ENCODE measurements around the gene STK32C. TPM values are rescaled to one million over a fixed set of nuclear protein-coding genes. Genes with fewer than 3 reads are reported as not detected.

Gene STK32C
- total RNA-seq, 1 donor from 2014 or later = 15.7 TPM

- DNase-seq (ENCODE audit: extremely low spot score, unreplicated experiment) = no peak
- no peak overlapping the region for H3K4me3 Mint-ChIP-seq (ENCODE audit: unreplicated experiment)
- H3K27me3 Mint-ChIP-seq (ENCODE audit: unreplicated experiment) = no peaks in the 10 kb centered on the region
- H3K27ac Mint-ChIP-seq (ENCODE audit: unreplicated experiment) = no peak overlapping the region
- no peaks in the 10 kb centered on the region for H3K9me3 Mint-ChIP-seq (ENCODE audit: unreplicated experiment)
- TF ChIP-seq, protein P1, sequence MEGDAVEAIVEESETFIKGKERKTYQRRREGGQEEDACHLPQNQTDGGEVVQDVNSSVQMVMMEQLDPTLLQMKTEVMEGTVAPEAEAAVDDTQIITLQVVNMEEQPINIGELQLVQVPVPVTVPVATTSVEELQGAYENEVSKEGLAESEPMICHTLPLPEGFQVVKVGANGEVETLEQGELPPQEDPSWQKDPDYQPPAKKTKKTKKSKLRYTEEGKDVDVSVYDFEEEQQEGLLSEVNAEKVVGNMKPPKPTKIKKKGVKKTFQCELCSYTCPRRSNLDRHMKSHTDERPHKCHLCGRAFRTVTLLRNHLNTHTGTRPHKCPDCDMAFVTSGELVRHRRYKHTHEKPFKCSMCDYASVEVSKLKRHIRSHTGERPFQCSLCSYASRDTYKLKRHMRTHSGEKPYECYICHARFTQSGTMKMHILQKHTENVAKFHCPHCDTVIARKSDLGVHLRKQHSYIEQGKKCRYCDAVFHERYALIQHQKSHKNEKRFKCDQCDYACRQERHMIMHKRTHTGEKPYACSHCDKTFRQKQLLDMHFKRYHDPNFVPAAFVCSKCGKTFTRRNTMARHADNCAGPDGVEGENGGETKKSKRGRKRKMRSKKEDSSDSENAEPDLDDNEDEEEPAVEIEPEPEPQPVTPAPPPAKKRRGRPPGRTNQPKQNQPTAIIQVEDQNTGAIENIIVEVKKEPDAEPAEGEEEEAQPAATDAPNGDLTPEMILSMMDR (IDR thresholded peaks at IDR 0.05) = no peak
- H3K4me1 Mint-ChIP-seq (ENCODE audit: unreplicated experiment) = no peaks in the 10 kb centered on the region
- no peaks in the 10 kb centered on the region for H3K36me3 Mint-ChIP-seq (ENCODE audit: unreplicated experiment)
Observed at GRCh38 chr10:132232023-132232951, 75.5 kb downstream of the STK32C start.

DNA sequence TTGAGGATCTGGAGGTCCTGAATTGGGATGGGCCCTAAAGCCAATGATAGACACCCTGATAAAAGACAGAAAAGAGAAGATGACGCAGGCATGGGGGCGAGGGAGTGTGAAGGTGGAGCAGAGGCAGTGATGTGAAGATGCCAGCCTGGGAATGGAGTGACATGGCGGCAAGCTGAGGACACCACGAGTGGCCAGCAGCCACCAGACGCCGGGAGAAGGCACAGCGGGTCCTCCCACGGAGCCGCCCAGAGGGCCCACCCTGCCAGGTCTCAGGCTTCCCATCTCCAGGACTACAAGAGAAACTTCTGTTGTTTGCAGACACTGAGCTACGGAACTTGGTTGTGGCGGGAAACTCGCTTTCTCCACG lies 76.1 kb downstream of the STK32C start:
- Mint-ChIP-seq H3K4me3 (ENCODE audit: unreplicated experiment) (no peak overlapping the region), H3K27ac (ENCODE audit: unreplicated experiment) (no peak overlapping the region), H3K4me1 (ENCODE audit: unreplicated experiment) (no peaks in the 10 kb centered on the region), H3K36me3 (ENCODE audit: unreplicated experiment) (no peaks in the 10 kb centered on the region), H3K9me3 (ENCODE audit: unreplicated experiment) (no peaks in the 10 kb centered on the region), H3K27me3 (ENCODE audit: unreplicated experiment) (no peaks in the 10 kb centered on the region)
- no peak for DNase-seq (ENCODE audit: extremely low spot score, unreplicated experiment)
- TF ChIP-seq, protein P1 (IDR thresholded peaks at IDR 0.05) = no peak

DNA sequence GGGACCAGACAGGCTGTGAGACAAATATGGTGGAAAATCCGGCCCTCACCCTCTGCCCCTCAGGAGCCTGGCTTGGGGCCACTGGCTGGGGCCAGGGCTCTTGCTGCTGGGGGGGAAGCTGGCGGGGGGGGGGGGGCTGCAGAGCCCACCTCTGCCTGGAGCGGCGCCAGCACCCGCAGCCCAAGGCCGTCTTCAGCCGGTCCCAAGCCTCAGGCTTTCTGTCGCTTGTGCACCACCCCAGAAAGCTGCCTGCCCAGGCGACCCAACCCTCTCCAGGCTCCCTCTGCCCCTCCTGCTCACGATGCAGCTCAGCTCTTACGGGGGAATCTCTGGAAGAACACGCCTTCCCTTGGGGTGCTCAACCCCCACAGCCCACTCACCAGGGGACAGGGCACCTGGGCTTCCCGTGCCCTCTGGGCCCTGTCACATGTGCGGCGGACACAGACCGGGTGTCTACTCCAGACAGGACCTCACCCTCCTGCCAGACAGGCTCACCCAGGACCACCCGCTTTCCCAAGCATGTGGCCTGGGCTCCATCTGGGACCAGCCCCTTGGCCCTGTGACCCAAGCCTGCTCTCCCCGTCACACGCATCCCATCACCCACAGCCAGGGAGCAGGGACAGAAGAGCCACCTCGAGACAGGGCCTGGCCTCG lies 77.1 kb downstream of the STK32C start:
- Mint-ChIP-seq H3K36me3 (ENCODE audit: unreplicated experiment) (no peaks in the 10 kb centered on the region), H3K27me3 (ENCODE audit: unreplicated experiment) (no peaks in the 10 kb centered on the region), H3K4me1 (ENCODE audit: unreplicated experiment) (no peaks in the 10 kb centered on the region), H3K27ac (ENCODE audit: unreplicated experiment) (no peak overlapping the region), H3K9me3 (ENCODE audit: unreplicated experiment) (no peaks in the 10 kb centered on the region), H3K4me3 (ENCODE audit: unreplicated experiment) (no peak overlapping the region)
- TF ChIP-seq, protein P1 (IDR thresholded peaks at IDR 0.05) = no peak
- no peak for DNase-seq (ENCODE audit: extremely low spot score, unreplicated experiment)

DNA sequence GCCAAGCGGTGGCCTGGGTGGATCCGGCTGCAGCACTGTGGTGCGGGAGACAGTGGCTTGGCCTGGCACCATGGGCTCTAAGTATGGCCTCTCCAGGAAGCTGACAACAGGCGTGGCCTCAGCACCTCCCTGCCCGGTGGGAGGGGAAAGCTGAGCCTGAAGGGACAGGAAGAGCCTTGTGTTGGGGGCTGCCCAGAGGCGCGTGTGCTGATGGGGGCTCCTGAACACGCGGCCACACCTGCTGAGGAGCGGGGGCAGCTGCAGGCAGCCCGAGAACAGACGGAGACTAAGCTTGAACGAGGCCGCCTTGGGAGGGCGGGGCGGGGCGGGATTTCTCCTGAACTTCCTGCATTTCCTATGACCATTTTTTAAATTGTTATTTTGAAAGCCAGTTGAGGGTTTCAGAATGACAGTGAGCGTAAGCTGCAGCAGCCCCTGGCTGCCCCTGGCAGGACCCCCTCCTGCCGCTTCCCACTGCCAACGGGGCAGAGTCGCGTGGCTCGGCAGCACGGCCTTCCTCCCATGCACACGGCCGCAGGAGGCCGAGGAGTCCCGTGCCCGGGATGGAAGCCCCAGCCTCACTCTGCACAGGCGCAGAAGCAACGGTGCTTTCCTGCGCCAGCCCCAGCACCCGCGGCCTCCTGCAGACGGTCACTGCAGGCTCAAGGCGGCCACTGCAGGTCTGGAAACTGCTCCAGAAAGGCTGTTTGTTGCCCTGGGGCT lies 77.8 kb downstream of the STK32C start:
- no peak overlapping the region for H3K4me3 Mint-ChIP-seq (ENCODE audit: unreplicated experiment)
- no peak for DNase-seq (ENCODE audit: extremely low spot score, unreplicated experiment)
- TF ChIP-seq, protein P1 (IDR thresholded peaks at IDR 0.05) = no peak
- H3K4me1 Mint-ChIP-seq (ENCODE audit: unreplicated experiment) = no peaks in the 10 kb centered on the region
- H3K9me3 Mint-ChIP-seq (ENCODE audit: unreplicated experiment) = no peaks in the 10 kb centered on the region
- H3K27me3 Mint-ChIP-seq (ENCODE audit: unreplicated experiment) = no peaks in the 10 kb centered on the region
- H3K36me3 Mint-ChIP-seq (ENCODE audit: unreplicated experiment) = no peaks in the 10 kb centered on the region
- H3K27ac Mint-ChIP-seq (ENCODE audit: unreplicated experiment) = no peak overlapping the region

DNA sequence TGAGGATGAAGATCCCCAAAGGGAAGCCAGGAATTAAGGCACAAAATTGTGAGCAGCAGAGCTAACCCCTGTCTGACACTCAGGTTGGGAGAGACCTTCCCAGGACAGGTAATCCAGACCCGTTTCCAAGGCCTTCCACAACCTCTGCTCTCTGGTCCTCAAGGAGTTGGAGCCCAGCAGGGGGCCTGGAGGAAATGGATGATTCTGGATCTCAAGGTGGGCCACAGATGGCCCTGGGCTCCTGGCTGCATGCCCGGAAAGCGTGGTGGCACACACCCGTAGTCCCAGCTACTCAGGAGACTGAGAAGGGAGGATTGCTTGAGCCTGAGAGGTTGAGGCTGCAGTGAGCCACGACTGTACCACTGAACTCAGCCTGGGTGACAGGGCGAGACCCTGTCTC lies 78.7 kb downstream of the STK32C start:
- H3K27me3 Mint-ChIP-seq (ENCODE audit: unreplicated experiment) = no peaks in the 10 kb centered on the region

More for the DNA sequence above, 78.7 kb downstream of the STK32C start:
- DNase-seq (ENCODE audit: extremely low spot score, unreplicated experiment) = no peak
- H3K27ac Mint-ChIP-seq (ENCODE audit: unreplicated experiment) = no peak overlapping the region
- H3K9me3 Mint-ChIP-seq (ENCODE audit: unreplicated experiment) = no peaks in the 10 kb centered on the region
- no peak overlapping the region for H3K4me3 Mint-ChIP-seq (ENCODE audit: unreplicated experiment)
- H3K4me1 Mint-ChIP-seq (ENCODE audit: unreplicated experiment) = no peaks in the 10 kb centered on the region
- H3K36me3 Mint-ChIP-seq (ENCODE audit: unreplicated experiment) = no peaks in the 10 kb centered on the region
- TF ChIP-seq, protein P1 (IDR thresholded peaks at IDR 0.05) = no peak
